ENCODE data around the gene TLE7. TPM values are rescaled to one million over a fixed set of nuclear protein-coding genes. Genes with fewer than 3 reads are reported as not detected.

TLE7 gene
- total RNA-seq, 4 donors from 2014 or later = not detected

DNA sequence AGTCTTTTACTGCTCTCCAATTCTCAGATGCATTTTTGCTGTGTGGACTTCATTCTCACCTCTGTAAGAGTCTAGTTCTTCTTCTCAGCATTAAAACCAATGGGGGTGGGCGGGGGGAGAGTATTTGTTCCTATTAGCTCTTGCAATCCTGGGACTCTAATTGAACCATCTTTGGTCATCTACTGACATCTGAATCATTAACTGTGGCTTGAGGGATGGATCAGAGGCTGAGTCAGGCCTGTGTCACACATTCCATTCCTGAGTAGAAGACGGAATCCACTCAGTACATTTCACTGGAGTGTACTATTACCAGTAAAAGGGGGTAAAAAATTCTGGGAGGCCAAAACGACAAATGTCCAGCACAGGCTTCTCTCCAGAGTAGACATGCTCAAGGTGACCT, 33.0 kb upstream of the TLE7 start:
- DNase-seq = no peak
- intact Hi-C loops (cut with DNase I) = no loop called here
- H3K36me3 ChIP-seq = peaks cover 0 to 67% (median 0%) of the 10 kb centered on the region in 3 donors
- no peak overlapping the region for H3K4me3 ChIP-seq
- no peaks in the 10 kb centered on the region for H3K4me1 ChIP-seq
- 64 to 76% methylated on average over 2 to 3 of the region's 3 CpGs for WGBS, 2 donors
- no peak overlapping the region for H3K27ac ChIP-seq
- no peaks in the 10 kb centered on the region for H3K27me3 ChIP-seq
- H3K9me3 ChIP-seq = no peaks in the 10 kb centered on the region
- TF ChIP-seq POLR2A (IDR thresholded peaks at IDR 0.05) = no peak
- TF ChIP-seq, protein P1, sequence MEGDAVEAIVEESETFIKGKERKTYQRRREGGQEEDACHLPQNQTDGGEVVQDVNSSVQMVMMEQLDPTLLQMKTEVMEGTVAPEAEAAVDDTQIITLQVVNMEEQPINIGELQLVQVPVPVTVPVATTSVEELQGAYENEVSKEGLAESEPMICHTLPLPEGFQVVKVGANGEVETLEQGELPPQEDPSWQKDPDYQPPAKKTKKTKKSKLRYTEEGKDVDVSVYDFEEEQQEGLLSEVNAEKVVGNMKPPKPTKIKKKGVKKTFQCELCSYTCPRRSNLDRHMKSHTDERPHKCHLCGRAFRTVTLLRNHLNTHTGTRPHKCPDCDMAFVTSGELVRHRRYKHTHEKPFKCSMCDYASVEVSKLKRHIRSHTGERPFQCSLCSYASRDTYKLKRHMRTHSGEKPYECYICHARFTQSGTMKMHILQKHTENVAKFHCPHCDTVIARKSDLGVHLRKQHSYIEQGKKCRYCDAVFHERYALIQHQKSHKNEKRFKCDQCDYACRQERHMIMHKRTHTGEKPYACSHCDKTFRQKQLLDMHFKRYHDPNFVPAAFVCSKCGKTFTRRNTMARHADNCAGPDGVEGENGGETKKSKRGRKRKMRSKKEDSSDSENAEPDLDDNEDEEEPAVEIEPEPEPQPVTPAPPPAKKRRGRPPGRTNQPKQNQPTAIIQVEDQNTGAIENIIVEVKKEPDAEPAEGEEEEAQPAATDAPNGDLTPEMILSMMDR (IDR thresholded peaks at IDR 0.05) = no peak

GRCh38 chr16:71473891-71474290, 32.0 kb upstream of the TLE7 start:
- Histone ChIP-seq H3K27me3 (no peaks in the 10 kb centered on the region), H3K4me1 (no peaks in the 10 kb centered on the region), H3K9me3 (no peaks in the 10 kb centered on the region), H3K27ac (no peak overlapping the region), H3K36me3 (peaks cover 0 to 66% (median 0%) of the 10 kb centered on the region in 3 donors), H3K4me3 (no peak overlapping the region)
- no peak for TF ChIP-seq POLR2A (IDR thresholded peaks at IDR 0.05)
- TF ChIP-seq, protein P1 (IDR thresholded peaks at IDR 0.05) = no peak
- 94 to 98% methylated on average over 5 of the region's 5 CpGs for WGBS, 2 donors
- intact Hi-C loops (cut with DNase I) = no loop called here
- DNase-seq = no peak

DNA sequence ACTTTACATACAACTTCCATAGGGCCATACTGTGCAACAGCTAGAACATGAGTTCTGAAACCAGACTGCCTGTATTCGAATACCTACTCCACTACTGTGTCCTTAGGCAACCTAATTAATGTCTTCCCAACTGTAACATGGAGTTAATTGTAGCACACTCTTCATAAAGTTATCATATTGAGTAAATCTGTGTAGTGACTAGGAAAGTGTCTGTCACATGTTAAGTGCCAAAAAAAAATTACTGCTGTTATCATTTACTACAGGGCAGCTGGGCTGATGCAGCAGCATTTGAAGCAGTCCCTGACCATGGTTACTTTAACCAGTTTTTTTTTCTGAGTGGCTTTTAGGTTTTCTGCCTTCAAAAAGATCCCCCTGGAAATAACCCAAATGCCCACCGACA, 31.1 kb upstream of the TLE7 start:
- Histone ChIP-seq H3K27me3 (no peaks in the 10 kb centered on the region), H3K27ac (no peak overlapping the region), H3K4me3 (no peak overlapping the region), H3K4me1 (no peaks in the 10 kb centered on the region), H3K36me3 (peaks cover 0 to 56% (median 0%) of the 10 kb centered on the region in 3 donors), H3K9me3 (no peaks in the 10 kb centered on the region)
- 75 to 92% methylated on average over 2 of the region's 2 CpGs for WGBS, 2 donors
- TF ChIP-seq, protein P1 (IDR thresholded peaks at IDR 0.05) = no peak
- TF ChIP-seq POLR2A (IDR thresholded peaks at IDR 0.05) = no peak
- intact Hi-C loops (cut with DNase I) = no loop called here
- DNase-seq = no peak

DNA sequence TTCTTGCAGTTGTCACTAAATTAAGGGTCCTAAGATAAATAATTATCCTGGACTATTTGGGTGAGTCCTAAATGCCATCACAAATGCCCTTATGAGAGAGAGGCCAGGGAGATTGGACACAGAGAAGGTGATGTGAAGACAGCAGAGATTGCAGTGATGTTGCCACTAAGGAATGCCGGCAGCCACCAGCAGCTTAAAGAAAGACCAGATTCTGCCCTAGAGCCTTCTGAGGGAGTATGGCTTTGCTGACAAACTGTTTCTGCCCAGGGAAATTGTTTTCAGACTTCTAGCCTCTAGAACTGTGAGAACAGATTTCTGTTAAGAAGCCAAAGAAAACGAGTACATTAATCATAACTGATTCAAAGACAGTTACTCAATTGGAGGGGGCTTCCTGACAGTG, 30.2 kb upstream of the TLE7 start:
- WGBS, 2 donors = 77 to 83% methylated on average over 2 of the region's 2 CpGs
- Histone ChIP-seq H3K27ac (no peak overlapping the region), H3K36me3 (peaks cover 0 to 48% (median 0%) of the 10 kb centered on the region in 3 donors), H3K4me3 (no peak overlapping the region), H3K9me3 (no peaks in the 10 kb centered on the region), H3K4me1 (no peaks in the 10 kb centered on the region), H3K27me3 (no peaks in the 10 kb centered on the region)
- intact Hi-C loops (cut with DNase I) = no loop called here
- TF ChIP-seq, protein P1 (IDR thresholded peaks at IDR 0.05) = no peak
- TF ChIP-seq POLR2A (IDR thresholded peaks at IDR 0.05) = no peak
- DNase-seq = no peak

DNA sequence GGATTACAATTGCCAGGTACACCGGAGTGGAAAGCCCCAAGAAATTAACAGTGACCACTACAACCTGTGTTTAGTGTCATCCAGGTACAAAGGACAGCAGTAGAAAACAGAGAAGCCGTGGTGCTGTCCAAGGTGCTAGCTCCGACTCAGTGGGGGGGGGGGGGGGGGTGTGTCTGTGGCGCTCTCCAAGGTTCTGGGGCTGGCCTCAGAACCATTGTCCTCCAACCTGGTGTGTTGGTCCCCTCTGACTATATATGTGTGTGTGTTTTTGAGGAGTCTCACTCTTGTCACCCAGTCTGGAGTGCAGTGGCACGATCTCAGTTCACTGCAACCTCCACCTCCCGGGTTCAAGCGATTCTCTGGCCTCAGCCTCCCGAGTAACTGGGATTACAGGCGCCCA, 26.0 kb upstream of the TLE7 start:
- H3K27ac ChIP-seq = no peak overlapping the region
- 15 to 37% methylated on average over 2 to 8 of the region's 9 CpGs for WGBS, 2 donors
- TF ChIP-seq, protein P1 (IDR thresholded peaks at IDR 0.05) = no peak
- TF ChIP-seq POLR2A (IDR thresholded peaks at IDR 0.05) = no peak
- H3K36me3 ChIP-seq = peaks cover 0 to 9% (median 0%) of the 10 kb centered on the region in 3 donors
- no peak for DNase-seq
- intact Hi-C loops (cut with DNase I) = no loop called here
- H3K4me1 ChIP-seq = peaks cover 0 to 4% (median 0%) of the 10 kb centered on the region in 3 donors
- H3K27me3 ChIP-seq = no peaks in the 10 kb centered on the region
- H3K9me3 ChIP-seq = no peaks in the 10 kb centered on the region
- no peak overlapping the region for H3K4me3 ChIP-seq
